ENCODE results near the gene NRTN. TPM values are rescaled to one million over a fixed set of nuclear protein-coding genes. Genes with fewer than 3 reads are reported as not detected.

The NRTN gene
- total and polyA plus RNA-seq, 12 donors: 4.5 to 26.8 (median 8.9) TPM

GRCh38 chr19:5784581-5785147, 20.2 kb upstream of the NRTN start, which contains the start of gene PRR22:
Gene PRR22, minus strand, starts transcription at chr19:5784746. Its CDS starts 86 bp downstream, at chr19:5784660.
- no peaks in the 10 kb centered on the region for H3K9me3 ChIP-seq (replicated peaks in 1 of 3)
- no peak within 1 kb of the TSS for H3K4me3 ChIP-seq
- H3K27me3 ChIP-seq: no peaks in the 10 kb centered on the region
- H3K27ac ChIP-seq: no peak within 1 kb of the TSS
- H3K4me1 ChIP-seq (replicated peaks in 1 of 2): peaks cover 0 to under 1% of the 10 kb centered on the region in 2 donors
- peaks cover 0 to 52% of the 10 kb centered on the region in 2 donors for H3K36me3 ChIP-seq (replicated peaks in 1 of 2)
- TF ChIP-seq, protein P1, sequence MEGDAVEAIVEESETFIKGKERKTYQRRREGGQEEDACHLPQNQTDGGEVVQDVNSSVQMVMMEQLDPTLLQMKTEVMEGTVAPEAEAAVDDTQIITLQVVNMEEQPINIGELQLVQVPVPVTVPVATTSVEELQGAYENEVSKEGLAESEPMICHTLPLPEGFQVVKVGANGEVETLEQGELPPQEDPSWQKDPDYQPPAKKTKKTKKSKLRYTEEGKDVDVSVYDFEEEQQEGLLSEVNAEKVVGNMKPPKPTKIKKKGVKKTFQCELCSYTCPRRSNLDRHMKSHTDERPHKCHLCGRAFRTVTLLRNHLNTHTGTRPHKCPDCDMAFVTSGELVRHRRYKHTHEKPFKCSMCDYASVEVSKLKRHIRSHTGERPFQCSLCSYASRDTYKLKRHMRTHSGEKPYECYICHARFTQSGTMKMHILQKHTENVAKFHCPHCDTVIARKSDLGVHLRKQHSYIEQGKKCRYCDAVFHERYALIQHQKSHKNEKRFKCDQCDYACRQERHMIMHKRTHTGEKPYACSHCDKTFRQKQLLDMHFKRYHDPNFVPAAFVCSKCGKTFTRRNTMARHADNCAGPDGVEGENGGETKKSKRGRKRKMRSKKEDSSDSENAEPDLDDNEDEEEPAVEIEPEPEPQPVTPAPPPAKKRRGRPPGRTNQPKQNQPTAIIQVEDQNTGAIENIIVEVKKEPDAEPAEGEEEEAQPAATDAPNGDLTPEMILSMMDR (IDR thresholded peaks at IDR 0.05): no peak
- TF ChIP-seq POLR2A (IDR thresholded peaks at IDR 0.05): no peak
- 82 to 91% (median 87%) methylated on average over 6 to 15 of the region's 15 CpGs for WGBS, 4 donors
- DNase-seq: no peak
- intact Hi-C loops (cut with DNase I): no loop called here

DNA sequence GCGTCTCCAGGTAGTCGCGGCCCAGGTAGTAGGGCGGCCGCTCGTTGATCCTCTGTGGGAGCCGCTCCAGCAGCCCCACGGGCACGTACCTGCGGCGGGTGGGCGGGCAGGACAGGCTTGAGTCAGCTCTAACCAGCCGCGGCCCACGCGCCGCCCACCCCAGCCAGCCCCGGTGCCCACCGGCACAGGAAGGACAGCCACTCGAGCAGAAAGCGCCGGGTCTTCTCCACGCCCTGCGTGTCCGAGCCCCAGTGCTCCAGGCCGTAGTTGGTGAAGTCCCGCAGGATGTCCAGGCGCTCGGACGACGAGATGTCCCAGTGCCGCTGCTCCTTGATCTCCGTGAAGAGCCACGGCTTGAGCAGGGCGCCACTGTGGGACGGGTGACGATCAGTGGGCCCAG, 19.4 kb upstream of the NRTN start:
- no peak overlapping the region for H3K4me3 ChIP-seq
- H3K27me3 ChIP-seq: no peaks in the 10 kb centered on the region
- DNase-seq: no peak
- H3K36me3 ChIP-seq (replicated peaks in 1 of 2): peaks cover 0 to 56% of the 10 kb centered on the region in 2 donors
- intact Hi-C loops (cut with DNase I): no loop called here
- TF ChIP-seq, protein P1 (IDR thresholded peaks at IDR 0.05): no peak
- no peak for TF ChIP-seq POLR2A (IDR thresholded peaks at IDR 0.05)
- H3K27ac ChIP-seq: no peak overlapping the region
- H3K4me1 ChIP-seq (replicated peaks in 1 of 2): peaks cover 5 to 8% of the 10 kb centered on the region in 2 donors
- WGBS, 4 donors: 75 to 100% (median 96%) methylated on average over 1 to 37 of the region's 37 CpGs
- no peaks in the 10 kb centered on the region for H3K9me3 ChIP-seq (replicated peaks in 1 of 3)

DNA sequence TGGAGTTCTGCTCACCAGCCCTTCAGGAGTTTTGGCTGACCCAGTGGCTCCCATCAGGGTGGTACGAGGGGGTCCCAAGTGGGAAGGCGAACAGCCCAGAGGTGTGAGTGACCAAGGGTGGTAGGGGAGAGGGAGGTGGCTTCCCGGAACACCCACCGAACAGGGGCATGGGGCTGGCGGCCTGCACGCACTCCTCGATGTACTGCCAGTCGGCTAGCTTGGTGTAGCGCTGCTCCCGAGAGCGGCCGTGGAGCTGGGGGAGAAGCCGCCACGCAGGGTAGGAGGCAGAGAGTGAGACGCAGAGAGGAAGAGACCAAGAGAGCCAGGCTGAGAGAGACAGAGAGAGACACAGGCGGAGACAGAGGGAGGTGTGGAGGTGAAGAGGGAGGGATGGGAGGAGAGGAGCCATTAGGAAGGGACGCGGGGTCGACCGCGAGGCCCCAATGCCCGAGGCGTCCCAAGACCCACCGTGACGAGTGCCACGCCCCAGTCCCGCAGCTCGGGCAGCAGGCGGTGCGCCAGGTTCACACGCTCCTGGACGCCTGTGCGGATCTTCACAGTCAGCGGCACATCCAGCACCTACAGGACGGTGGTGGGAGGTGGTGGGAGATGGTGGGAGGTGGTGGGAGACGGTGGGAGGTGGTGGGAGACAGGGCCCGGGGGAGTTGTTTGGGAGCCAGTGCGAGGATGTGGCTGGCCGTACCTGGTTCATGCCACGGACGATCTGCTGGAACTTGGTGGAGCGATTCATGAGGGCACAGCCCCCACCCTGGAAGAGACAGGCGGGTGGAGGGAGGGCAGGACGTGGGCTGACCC, 18.1 kb upstream of the NRTN start:
- WGBS, 4 donors: 88 to 91% (median 90%) methylated on average over 38 to 44 of the region's 44 CpGs
- Histone ChIP-seq H3K27ac (no peak overlapping the region), H3K4me3 (no peak overlapping the region), H3K9me3 (replicated peaks in 1 of 3) (no peaks in the 10 kb centered on the region), H3K4me1 (replicated peaks in 1 of 2) (peaks cover 6 to 8% of the 10 kb centered on the region in 2 donors), H3K36me3 (replicated peaks in 1 of 2) (peaks cover 0 to 56% of the 10 kb centered on the region in 2 donors), H3K27me3 (no peaks in the 10 kb centered on the region)
- TF ChIP-seq, protein P1 (IDR thresholded peaks at IDR 0.05): no peak
- no peak for TF ChIP-seq POLR2A (IDR thresholded peaks at IDR 0.05)
- intact Hi-C loops (cut with DNase I): no loop called here
- DNase-seq: no peak

DNA sequence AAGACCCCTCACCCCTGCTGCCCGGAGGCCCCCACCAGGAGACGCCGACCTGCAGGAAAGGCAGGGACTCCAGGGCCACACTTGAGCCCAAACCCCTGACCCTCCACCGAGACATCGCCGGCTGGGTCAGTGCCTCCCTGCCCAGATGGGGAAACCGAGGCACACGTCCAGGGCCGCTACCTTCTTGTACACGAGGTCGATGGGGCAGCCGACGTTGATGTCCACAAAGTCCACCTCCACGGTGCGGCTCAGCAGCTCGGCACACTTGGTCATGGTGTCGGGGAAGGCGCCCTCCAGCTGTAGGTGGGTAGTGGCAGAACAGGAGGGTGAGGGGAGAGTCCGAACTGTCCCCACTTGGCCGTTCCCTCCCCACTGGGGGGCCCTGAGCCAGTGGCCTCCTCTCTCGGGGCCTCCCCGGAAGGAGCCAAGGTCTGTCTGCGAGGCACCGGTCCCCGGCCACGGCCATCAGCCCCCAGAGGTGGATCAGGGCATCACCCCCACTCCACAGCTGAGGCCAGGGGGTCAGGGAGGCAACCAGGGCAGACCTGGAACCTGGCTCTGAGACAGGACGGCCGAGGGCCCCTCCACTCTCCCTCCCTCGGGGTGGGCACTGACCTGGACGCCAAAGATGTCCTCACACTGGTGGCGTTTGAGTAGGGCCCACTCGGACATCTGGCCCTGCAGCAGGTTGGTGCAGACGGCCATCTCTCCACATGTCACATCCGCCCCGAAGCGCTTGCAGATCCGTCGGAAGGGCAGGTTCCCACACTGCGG, 17.3 kb upstream of the NRTN start:
- Histone ChIP-seq H3K27ac (no peak overlapping the region), H3K4me1 (replicated peaks in 1 of 2) (peaks cover 6 to 8% of the 10 kb centered on the region in 2 donors), H3K9me3 (replicated peaks in 1 of 3) (no peaks in the 10 kb centered on the region), H3K27me3 (no peaks in the 10 kb centered on the region), H3K4me3 (no peak overlapping the region), H3K36me3 (replicated peaks in 1 of 2) (peaks cover 0 to 56% of the 10 kb centered on the region in 2 donors)
- intact Hi-C loops (cut with DNase I): no loop called here
- no peak for DNase-seq
- TF ChIP-seq, protein P1 (IDR thresholded peaks at IDR 0.05): no peak
- TF ChIP-seq POLR2A (IDR thresholded peaks at IDR 0.05): no peak
- 84 to 96% (median 86%) methylated on average over 11 to 39 of the region's 39 CpGs for WGBS, 4 donors

Measured in adrenal gland (tissue), 12 donors.